HG03196 (cell line): ENCODE measurements around the gene SLC6A15.
A peak's percentile ranks its signal among the peaks of the same experiment; 100 is the strongest.

Experiments
- ATAC-seq: cut with Tn5 transposase; IDR thresholded peaks from one replicate; pipeline ENCODE4 v1.9.1; 2021; ENCODE audit not compliant: unreplicated experiment

Gene SLC6A15

DNA sequence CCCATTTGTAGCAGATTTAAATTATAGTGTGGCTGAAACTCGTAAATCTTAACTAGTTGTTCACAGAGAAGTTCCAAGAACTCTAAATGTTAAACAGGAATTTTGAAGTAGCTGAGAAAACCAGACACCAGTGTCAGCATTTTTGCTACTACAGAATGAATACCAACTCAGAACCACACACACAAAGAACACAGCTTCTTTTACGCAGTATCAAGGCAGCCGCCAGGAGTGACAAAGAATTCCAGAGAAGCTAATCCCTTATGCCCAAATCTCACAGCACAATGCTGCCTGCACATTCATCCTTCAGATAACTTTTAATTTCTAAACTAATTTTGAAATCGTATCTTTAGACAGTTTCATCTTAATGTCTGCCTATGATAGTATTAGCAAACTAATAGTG, 37.4 kb downstream of the SLC6A15 start:
- no peak for ATAC-seq

GRCh38 chr12:84874825-84875139, 37.8 kb downstream of the SLC6A15 start:
- ATAC-seq, result no peak

DNA sequence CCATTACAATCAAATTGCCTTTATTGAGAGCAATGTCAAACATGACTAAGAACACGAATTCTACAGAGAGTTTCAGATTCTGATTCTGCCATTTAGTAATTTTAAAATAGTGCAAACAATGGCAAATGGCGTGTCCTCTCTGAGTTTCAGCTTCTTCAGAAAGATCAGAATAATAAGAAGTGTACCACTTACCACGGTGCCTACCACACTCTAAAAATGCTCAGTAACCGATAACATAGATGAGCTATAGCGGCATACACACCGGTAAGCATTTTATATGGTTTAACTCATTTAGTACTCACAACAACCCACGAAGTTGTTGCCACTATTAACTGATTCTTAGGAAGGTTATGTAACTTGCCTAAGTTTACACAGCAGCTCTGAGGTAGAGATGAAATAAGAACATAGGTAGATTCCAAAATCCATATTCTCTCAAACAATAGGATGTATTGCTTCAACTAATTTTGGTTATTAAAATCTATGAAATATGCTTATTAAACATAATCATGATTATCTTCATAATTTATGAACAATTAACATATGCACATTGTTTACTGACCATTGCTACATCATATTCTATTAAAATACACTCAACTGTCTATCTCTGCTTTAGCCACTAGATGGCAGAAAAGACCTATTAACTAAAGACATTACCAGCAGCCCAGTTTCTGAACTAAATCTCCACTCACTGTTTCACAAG, 38.3 kb downstream of the SLC6A15 start:
- peak; percentile 92 for ATAC-seq

DNA sequence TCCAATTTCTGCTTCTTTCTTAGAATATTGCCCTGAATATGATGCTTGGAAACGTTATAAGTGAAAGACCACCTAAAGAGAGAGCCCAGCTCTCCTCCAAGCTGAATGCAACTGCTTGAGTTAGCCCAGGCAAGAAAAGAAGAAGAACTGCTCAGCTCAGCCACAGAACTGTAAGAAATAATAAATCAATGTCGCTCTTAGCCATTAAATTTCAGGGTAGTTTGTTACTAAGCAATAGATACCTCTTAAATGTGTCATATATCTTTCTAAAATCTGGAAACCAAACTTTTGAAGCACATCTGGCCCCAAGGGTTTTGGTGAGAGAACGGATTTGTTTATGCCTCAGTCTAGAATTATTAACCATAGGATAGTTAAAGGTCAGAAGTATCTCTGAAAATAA, 50.4 kb downstream of the SLC6A15 start:
- ATAC-seq, result no peak

- ATAC-seq, result no peak
Observed at GRCh38 chr12:84860718-84861117, 51.9 kb downstream of the SLC6A15 start.

DNA sequence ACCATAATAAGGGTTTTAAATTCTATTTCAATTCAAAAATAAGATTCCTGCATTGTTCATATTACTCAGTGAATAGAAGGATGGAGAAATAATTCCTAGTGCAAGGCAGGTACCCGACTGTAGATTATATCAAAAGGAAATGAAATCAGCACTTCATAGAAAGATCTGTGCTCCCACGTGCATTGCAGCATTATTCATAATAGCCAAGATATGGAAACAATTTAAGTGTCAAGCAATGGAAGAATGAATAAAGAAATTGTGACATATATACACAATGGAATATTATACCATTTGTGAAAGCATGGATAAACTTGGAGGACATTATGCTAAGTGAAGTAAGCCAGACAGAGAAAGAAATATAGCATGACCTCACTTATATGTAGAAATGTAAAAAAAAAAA, 53.8 kb downstream of the SLC6A15 start:
- ATAC-seq, result no peak

DNA sequence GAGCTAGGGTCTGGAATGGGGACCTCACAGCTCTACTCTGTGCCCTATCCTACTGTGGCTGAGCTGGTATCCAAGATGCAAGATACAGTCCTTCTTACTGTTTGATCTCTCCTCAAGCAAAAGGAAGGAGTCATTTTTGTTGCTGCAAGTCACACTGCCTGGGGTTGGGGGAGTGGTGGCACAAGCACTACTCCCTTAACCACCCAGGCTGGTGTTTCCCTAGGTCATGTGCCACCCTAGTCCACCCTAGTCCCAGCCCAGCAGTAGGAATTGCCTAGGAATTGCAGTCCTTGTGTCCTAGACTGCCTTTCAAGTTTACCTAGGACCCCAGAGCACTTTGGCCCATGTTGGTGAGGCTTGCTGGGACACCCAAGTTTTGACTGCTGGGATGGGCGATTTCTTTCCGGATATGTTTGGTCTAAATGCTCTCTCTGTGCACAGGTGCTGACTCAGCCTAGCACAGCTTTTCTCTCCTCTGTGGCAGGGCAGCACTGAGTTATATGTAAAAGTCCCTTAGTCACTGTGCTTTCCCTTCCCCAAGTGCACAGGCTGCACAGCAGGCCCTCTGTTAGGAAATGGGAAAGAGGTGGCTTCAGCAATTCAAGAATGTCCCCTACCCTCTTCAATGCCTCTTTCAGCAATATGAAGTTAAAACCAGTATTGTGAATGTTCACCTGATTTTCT, 54.9 kb downstream of the SLC6A15 start:
- ATAC-seq, result no peak

DNA sequence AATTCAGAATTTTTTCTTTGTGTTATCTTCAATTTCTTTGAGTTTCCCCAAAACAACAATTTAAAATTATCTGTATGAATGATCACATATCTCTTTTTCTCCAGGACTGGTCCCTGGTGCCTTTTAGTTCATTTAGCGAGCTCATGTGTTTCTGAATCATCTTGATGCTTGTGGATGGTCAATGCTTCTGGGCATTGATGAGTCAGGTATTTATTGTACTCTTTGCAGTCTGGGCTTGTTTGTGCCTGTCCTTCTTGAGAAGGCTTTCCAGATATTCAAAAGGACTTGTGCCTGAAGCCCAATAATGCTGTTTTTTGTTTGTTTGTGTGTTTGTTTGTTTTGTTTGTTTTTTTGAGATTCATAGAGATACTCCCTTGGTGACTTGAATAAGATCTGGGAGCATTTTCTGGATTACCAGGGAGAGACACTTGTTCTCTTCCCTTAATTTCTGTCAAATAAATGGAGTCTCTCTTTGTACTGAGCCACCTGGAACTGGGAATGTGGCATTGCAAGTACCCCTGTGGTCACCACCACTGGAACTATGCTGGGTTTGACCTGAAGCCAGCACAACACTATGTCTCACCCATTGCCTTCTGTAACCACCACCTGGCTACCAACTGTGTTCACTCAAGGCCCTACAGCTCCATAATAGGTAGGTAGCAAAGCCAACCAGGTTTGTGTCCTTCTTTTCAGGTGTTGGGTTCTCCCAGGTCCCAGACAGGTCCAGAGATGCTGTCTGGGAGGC, 56.3 kb downstream of the SLC6A15 start:
- ATAC-seq, result no peak

DNA sequence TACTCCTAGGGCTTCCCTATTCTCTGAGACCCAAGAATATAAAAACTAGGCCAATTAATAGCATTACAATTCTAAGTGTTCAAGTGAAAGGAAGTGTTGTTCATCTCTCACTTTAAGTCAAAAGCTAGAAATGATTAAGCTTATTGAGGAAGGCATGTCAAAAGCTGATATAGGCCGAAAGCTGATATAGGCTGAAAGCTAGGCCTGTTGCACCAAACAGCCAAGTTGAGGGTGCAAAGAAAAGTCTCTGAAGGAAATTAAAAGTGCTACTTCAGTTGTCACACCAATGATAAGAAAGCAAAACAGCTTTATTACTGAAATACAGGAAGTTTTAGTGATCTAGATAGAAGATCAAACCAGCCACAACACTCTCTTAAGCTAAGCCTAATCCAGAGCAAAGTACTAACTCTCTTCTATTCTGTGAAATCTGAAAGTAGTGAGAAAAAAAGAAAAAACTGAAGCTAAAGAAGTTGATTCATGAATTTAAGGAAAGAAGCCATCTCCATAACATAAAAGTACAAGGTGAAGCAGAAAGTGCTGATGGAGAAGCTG, 68.9 kb downstream of the SLC6A15 start:
- no peak for ATAC-seq

DNA sequence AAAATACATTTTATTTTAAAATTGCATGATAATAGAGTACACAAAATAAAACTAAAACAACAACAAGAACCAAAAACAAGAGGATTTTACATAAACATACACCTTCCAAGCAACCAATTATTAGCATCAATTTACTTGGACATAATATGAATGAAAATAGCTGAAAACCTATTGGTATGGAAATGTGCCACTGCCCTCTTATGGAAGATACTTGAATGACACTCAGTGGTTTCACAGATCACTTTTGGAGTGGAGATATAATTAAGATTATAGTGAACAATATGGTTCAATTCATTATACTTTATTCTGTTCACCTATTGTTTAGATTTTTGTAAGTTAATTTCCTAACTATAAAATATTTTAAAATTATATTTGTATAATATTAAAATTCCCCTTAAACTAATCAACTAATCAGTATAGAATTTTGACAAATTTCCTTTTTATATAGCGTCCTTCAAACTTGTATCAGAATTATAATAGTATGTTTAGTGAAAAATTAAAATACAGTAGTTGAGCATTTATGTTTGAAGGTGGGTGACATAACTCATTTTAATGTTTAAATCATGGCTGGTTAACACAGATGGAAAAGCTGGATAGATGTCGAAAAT, 70.1 kb downstream of the SLC6A15 start:
- peak; percentile 86 for ATAC-seq

DNA sequence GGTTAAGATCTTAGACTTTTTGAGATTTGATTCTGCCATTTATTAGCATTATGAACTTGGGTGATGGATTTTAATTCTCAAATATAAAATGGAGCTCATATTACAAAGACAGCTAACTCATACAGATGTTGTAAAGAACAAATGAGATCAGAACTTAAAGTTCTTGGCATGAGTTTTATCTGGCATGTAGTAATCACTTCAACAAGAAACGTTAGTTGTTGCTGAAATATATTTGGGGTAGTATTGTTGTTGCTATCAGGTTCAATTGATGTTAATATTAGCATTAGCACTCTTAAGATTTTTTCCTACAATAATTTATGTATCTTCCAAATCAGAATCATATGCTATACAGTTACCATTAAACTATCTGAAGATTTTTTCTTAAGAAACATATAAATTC, 71.0 kb downstream of the SLC6A15 start:
- ATAC-seq, result no peak

GRCh38 chr12:84840356-84840755, 72.2 kb downstream of the SLC6A15 start:
- ATAC-seq, result no peak

GRCh38 chr12:84826925-84827324, 85.7 kb downstream of the SLC6A15 start:
- ATAC-seq, result no peak

DNA sequence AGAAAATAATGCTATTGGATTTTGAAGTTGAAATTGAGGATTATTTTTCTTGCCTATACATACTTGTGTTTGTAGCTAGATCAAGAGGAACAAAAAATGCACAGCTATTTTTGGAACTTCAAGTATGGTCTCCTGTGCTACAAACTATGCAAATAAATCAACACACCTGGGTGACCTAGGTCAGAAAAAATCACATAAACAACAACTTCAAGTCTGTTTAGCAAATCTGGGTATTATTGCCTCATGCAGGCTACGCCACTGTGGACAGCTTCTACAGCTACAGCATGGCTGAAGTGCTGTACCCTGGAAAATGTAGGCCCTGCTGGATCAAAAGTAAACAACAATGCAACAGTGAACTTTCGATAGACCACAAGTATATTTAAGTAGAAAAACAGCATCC, 87.5 kb downstream of the SLC6A15 start:
- no peak for ATAC-seq

- ATAC-seq, result no peak
Observed at GRCh38 chr12:84822525-84822924, 90.1 kb downstream of the SLC6A15 start.

GRCh38 chr12:84816916-84817695, 95.5 kb downstream of the SLC6A15 start:
- no peak for ATAC-seq

DNA sequence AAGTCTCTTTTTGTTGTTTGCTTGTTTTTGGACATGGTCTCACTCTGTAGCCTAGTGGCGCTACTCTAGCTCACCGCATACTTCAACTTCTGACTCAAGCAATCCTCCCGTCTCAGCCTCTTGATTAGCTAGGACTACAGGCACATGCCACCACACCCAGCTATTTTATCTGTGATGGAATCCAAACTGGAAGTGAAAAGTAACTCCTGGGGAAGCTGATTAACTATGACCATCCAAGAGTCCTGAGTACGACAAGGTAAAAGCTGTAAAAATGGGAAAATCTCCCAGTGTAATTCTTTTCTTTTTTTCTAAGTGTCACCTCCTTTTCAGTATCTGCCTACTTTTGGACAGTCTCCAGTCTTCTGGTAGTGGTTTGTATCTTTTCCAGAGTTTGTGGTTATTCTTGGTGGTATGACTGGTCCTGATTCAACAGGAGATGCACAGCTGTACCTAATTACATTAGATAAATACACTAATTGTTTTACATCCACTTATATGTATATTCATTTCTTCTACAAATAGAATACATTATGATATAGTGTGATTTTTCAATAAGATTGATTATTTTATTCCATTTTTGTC, 97.8 kb downstream of the SLC6A15 start:
- ATAC-seq, result no peak

GRCh38 chr12:84813780-84814663, 98.6 kb downstream of the SLC6A15 start:
- peak; percentile 63 for ATAC-seq

DNA sequence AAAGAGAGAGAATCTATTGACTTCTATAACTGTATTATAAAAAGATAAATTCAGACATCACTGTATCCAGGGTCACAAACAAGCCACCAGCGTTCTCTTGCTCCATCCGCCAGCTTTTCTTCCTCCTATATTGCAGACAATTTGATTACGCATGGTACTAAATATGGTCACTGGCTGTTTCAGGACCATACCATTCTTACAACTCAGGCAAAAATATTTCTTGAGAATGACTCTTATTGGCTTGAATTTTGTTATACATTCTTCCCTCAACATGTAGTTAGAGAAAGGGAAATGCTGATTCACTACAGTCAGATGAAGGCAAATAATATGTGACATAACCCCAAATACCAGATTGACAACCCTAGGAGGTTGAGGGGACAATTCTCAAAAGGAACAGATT, 101.3 kb downstream of the SLC6A15 start:
- no peak for ATAC-seq
